AG04449 (cell line): ENCODE measurements around the gene ADGRG7.
A peak's percentile ranks its signal among the peaks of the same experiment; 100 is the strongest.

ENCODE experiments used
- CTCF ChIA-PET: fragments of 350-600 bp; formaldehyde crosslinking; extraction: SDS; loops from one replicate; lab custom pipeline; 2021; ENCODE audit warnings: antibody characterized with exemption; lab: Yijun Ruan, JAX
- POLR2A ChIA-PET: fragments of 400-600, 350-600 bp; formaldehyde crosslinking; extraction: SDS; loops from one replicate; lab custom pipeline; 2020; ENCODE audit warnings: antibody characterized with exemption, inconsistent platforms; lab: Yijun Ruan, JAX
- DNase-seq: peaks from one replicate; pipeline ENCODE4 v3.0.0-alpha.2; 2010; ENCODE audit warnings: low read depth, low spot score
- H3K4me3 ChIP-seq: 2 replicates; pipeline ENCODE4 v1.5.1; 2011; ENCODE audit warnings: low read depth, mild to moderate bottlenecking, control low read depth, low read length
- TF ChIP-seq, protein P1 (sequence below): IDR thresholded peaks from one replicate; pipeline ENCODE4 v1.5.1; 2011; ENCODE audit warnings: mild to moderate bottlenecking, moderate library complexity, low read length, control low read depth, inconsistent platforms; ENCODE audit not compliant: insufficient read depth; ENCODE audit errors: missing control alignments

ADGRG7 gene

DNA sequence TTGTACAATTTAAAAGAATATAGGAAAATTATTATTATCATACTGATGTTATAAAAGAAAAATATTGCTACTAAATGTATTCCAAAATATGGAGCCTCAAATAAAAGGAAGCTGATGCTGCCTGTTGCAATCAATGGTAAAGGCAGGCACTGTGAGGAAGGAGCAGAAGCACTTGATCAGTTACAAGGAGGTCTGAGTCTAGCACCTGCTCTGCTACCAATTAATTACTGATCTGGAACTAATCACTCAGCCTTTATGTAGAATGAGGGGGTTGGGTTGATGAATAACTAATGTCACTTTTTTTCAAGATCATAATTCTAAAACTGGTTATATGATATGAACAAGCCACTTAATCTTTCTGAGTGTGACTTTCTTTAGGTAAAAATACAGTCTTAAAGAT lies 5.5 kb downstream of the ADGRG7 start:
- DNase-seq: no peak
- CTCF ChIA-PET: no interaction called here
- no peak overlapping the region for H3K4me3 ChIP-seq
- POLR2A ChIA-PET: no interaction called here
- TF ChIP-seq, protein P1, sequence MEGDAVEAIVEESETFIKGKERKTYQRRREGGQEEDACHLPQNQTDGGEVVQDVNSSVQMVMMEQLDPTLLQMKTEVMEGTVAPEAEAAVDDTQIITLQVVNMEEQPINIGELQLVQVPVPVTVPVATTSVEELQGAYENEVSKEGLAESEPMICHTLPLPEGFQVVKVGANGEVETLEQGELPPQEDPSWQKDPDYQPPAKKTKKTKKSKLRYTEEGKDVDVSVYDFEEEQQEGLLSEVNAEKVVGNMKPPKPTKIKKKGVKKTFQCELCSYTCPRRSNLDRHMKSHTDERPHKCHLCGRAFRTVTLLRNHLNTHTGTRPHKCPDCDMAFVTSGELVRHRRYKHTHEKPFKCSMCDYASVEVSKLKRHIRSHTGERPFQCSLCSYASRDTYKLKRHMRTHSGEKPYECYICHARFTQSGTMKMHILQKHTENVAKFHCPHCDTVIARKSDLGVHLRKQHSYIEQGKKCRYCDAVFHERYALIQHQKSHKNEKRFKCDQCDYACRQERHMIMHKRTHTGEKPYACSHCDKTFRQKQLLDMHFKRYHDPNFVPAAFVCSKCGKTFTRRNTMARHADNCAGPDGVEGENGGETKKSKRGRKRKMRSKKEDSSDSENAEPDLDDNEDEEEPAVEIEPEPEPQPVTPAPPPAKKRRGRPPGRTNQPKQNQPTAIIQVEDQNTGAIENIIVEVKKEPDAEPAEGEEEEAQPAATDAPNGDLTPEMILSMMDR: no peak

DNA sequence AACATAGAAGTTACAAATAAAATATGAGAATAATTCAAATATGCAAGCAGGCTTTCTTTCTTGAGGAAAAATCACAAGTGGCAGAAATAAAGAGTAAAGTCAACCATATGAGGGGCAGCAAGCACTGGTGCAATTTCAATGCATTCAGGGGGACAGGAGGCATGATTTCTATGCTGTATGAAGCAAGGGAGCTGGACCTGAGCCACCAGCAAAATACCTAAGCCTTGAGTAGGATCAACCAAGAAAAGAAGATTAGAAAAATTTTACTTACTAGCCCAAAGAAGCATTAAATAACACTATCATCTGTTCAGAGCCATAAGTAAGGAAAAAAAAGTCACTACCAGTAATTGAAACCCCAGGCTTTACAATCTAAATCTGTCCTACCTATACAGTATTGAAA lies 6.3 kb downstream of the ADGRG7 start:
- CTCF ChIA-PET: interaction anchor here (2.0 kb wide), 1 partner anchor 12 kb away, joined by 6 read pairs; no protein-coding TSS in a partner anchor
- H3K4me3 ChIP-seq: no peak overlapping the region
- POLR2A ChIA-PET: no interaction called here
- DNase-seq: peak; percentile 34
- TF ChIP-seq, protein P1: no peak

DNA sequence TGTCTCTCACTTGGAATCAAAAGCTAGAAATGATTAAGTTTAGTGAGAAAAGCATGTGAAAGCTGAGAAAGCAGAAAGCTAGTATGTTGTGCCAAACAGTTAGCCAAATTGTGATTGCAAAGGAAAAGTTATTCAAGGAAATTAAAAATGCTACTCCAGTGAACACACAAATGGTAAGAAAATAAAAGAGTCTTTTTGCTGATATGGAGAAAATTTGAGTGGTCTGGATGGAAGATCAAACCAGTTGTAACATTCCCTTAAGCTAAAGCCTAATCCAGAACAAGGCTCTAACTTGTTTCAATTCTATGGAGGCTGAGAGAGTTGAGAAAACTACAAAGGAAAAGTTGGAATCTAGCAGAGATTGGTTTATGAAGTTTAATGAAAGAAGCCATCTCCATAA lies 11.8 kb downstream of the ADGRG7 start:
- no peak for DNase-seq
- CTCF ChIA-PET: no interaction called here
- no peak overlapping the region for H3K4me3 ChIP-seq
- TF ChIP-seq, protein P1: no peak
- POLR2A ChIA-PET: no interaction called here

GRCh38 chr3:100627491-100627890 lies 18.1 kb downstream of the ADGRG7 start:
- ChIA-PET CTCF (no interaction called here), POLR2A (no interaction called here)
- TF ChIP-seq, protein P1: no peak
- no peak for DNase-seq
- H3K4me3 ChIP-seq: no peak overlapping the region

DNA sequence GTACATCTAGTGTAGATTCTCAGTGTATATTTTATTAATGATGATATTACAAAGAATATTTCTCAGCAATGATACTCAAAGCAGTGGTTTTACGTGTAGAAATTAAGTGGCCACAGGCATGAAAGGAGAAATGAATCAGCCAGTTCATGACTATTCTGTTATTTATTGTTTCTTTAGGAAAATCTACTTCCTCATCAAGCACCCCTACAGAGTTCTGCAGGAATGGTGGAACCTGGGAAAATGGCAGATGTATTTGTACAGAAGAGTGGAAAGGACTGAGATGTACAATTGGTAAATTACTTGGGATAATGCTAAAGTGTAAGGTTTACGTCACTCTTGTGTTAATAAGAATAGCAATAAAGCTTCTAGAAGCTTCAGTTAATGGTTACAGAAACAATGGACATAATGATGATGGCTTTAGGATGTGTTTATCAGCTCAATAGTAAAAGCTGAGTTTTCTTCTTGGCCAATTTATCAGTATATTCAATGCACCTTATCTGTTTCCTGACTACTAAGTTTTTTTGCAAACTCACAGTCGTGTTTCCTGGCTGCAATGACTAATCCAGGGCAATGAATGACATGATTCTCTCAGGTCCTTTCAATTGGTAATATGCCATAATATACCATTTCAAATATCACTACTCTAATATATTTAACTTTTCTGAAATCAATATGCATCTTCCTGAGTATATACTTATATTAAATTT lies 20.2 kb downstream of the ADGRG7 start:
- no peak for DNase-seq
- H3K4me3 ChIP-seq: no peak overlapping the region
- CTCF ChIA-PET: no interaction called here
- TF ChIP-seq, protein P1: no peak
- POLR2A ChIA-PET: no interaction called here

DNA sequence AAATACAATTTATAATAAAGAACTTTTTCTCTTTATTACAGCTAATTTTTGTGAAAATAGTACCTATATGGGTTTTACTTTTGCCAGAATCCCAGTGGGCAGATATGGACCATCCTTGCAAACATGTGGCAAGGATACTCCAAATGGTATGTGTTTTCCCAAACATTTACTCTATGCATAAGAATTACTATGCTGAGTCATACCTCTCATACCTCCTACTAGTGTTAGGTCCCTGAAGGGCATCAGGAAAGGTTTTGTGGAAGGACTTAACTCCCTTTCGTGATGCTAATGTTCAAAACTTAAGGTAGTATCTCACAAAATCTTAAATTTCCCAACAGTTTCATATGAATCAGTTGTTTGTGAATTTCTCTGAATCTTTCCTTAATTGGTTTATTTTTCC lies 21.3 kb downstream of the ADGRG7 start:
- no peak overlapping the region for H3K4me3 ChIP-seq
- CTCF ChIA-PET: interaction anchor here (0.7 to 0.9 kb wide), 2 partner anchors 34 to 315 kb away, joined by 3 read pairs; no protein-coding TSS in a partner anchor
- TF ChIP-seq, protein P1: no peak
- POLR2A ChIA-PET: no interaction called here
- no peak for DNase-seq
